ENCODE results near the gene PCK1.

The PCK1 gene

GRCh38 chr20:57558614-57559288, 2.2 kb upstream of the PCK1 start:
- no peak for TF ChIP-seq CTCF (conservative IDR thresholded peaks at IDR 0.05)
- no peak overlapping the region for H3K27ac ChIP-seq

- no peak for TF ChIP-seq CTCF (conservative IDR thresholded peaks at IDR 0.05)
- H3K27ac ChIP-seq: no peak overlapping the region
These were observed 1.6 kb upstream of the PCK1 start for GRCh38 chr20:57559289-57559634.

- no peak for TF ChIP-seq CTCF (conservative IDR thresholded peaks at IDR 0.05)
These were observed 1.0 kb upstream of the PCK1 start for GRCh38 chr20:57559658-57560553.

GRCh38 chr20:57561356-57562279, 708 bp downstream of the PCK1 start:
- TF ChIP-seq CTCF (conservative IDR thresholded peaks at IDR 0.05): no peak
- no peak overlapping the region for H3K27ac ChIP-seq

More at GRCh38 chr20:57559658-57560553, 1.0 kb upstream of the PCK1 start:
- H3K27ac ChIP-seq: no peak overlapping the region

GRCh38 chr20:57562541-57563465, 1.9 kb downstream of the PCK1 start:
- no peak overlapping the region for H3K27ac ChIP-seq
- no peak for TF ChIP-seq CTCF (conservative IDR thresholded peaks at IDR 0.05)

- no peak for TF ChIP-seq CTCF (conservative IDR thresholded peaks at IDR 0.05)
- no peak overlapping the region for H3K27ac ChIP-seq
These were observed 2.6 kb downstream of the PCK1 start for GRCh38 chr20:57563522-57563921.
